ENCODE results near the gene PPP6R3. TPM values are rescaled to one million over a fixed set of nuclear protein-coding genes. Genes with fewer than 3 reads are reported as not detected.

The PPP6R3 gene
- total and polyA plus RNA-seq, 4 experiments from 2014 or later = 22.2 to 147 (median 96.9) TPM

Other genes with a start within 250 kb of the PPP6R3 start
- gene KMT5B, start 247.5 kb upstream of the PPP6R3 start, total RNA-seq = 10 to 100 TPM; 60.5 to 61.7 TPM
- gene KMT5B, start 247.5 kb upstream of the PPP6R3 start, polyA plus RNA-seq = 10 to 100 TPM; 27.9 to 45.6 TPM
- 10 to 100 TPM; 19.1 to 20.3 TPM for gene C11orf24, start 188.8 kb upstream of the PPP6R3 start, total RNA-seq
- gene C11orf24, start 188.8 kb upstream of the PPP6R3 start, polyA plus RNA-seq = 10 to 100 TPM in 1 of 2 donors, 1 to 10 TPM in 1; 7.7 to 17.6 TPM
- 1 to 10 TPM; 1.4 to 1.9 TPM for gene LRP5, start 148.2 kb upstream of the PPP6R3 start, total RNA-seq
- under 1 TPM in 1 of 2 donors, not detected in 1; 0.61 TPM for gene LRP5, start 148.2 kb upstream of the PPP6R3 start, polyA plus RNA-seq
- gene GAL, start 223.8 kb downstream of the PPP6R3 start, total RNA-seq = not detected
- not detected for gene GAL, start 223.8 kb downstream of the PPP6R3 start, polyA plus RNA-seq

All from CD4-positive, alpha-beta memory T cell (primary cell).